ENCODE results near the gene GAP43. TPM values are rescaled to one million over a fixed set of nuclear protein-coding genes. Genes with fewer than 3 reads are reported as not detected.

The GAP43 gene
- total and polyA plus RNA-seq, 2 experiments from 2014 or later = 2.1 to 5.7 TPM

DNA sequence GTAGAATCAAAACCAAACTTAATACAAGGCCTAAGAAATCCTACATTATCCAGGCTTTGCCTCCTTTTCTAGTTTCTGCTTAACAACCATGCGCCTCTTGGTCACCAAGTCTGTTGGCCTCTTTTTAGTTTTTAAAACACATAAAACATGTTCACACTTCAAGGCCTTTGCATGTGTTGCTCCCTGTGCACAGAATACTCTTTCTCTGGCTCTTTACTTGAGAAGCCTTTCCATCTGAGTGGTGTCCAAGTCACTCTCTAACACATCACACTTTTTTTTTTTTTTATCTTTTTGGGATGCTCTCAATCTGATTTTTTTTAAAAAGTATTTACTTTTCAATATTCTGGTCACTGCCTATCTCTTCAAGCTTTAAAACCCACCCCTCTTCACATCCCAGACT, 14.9 kb downstream of the GAP43 start:
- Histone ChIP-seq H3K36me3 (no peaks in the 10 kb centered on the region), H3K27ac (no peak overlapping the region), H3K27me3 (no peaks in the 10 kb centered on the region), H3K4me3 (no peak overlapping the region), H3K9me3 (ENCODE audit: low read depth) (no peaks in the 10 kb centered on the region), H3K4me1 (ENCODE audit: low read depth) (no peaks in the 10 kb centered on the region)
- DNase-seq (ENCODE audit: low read depth in 1 of 2, low spot score in 1 of 2) = no peak
- TF ChIP-seq, protein P1, sequence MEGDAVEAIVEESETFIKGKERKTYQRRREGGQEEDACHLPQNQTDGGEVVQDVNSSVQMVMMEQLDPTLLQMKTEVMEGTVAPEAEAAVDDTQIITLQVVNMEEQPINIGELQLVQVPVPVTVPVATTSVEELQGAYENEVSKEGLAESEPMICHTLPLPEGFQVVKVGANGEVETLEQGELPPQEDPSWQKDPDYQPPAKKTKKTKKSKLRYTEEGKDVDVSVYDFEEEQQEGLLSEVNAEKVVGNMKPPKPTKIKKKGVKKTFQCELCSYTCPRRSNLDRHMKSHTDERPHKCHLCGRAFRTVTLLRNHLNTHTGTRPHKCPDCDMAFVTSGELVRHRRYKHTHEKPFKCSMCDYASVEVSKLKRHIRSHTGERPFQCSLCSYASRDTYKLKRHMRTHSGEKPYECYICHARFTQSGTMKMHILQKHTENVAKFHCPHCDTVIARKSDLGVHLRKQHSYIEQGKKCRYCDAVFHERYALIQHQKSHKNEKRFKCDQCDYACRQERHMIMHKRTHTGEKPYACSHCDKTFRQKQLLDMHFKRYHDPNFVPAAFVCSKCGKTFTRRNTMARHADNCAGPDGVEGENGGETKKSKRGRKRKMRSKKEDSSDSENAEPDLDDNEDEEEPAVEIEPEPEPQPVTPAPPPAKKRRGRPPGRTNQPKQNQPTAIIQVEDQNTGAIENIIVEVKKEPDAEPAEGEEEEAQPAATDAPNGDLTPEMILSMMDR (IDR thresholded peaks at IDR 0.05; ENCODE audit: low read depth, low read length) = no peak

DNA sequence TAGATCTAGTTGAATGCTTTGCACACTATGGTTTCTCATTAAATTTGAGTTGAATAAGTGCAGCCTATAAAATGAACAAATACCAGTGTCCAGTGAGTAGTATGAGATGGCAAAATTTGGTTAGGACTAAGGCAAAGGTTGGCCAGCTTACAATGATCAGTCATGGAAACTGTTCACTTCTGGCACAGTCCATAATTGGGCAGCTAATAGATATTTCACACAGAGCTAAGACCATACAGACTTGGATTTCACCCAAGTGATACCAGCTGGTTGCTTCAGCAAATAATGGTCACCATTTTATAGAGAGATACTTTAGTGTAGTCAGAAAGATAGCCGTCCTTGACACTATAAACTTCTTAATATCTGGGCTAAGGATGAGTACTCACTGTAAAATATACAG, 15.7 kb downstream of the GAP43 start:
- Histone ChIP-seq H3K27ac (no peak overlapping the region), H3K27me3 (no peaks in the 10 kb centered on the region), H3K36me3 (no peaks in the 10 kb centered on the region), H3K4me1 (ENCODE audit: low read depth) (no peaks in the 10 kb centered on the region), H3K9me3 (ENCODE audit: low read depth) (no peaks in the 10 kb centered on the region), H3K4me3 (no peak overlapping the region)
- no peak for DNase-seq (ENCODE audit: low read depth in 1 of 2, low spot score in 1 of 2)
- TF ChIP-seq, protein P1 (IDR thresholded peaks at IDR 0.05; ENCODE audit: low read depth, low read length) = no peak

DNA sequence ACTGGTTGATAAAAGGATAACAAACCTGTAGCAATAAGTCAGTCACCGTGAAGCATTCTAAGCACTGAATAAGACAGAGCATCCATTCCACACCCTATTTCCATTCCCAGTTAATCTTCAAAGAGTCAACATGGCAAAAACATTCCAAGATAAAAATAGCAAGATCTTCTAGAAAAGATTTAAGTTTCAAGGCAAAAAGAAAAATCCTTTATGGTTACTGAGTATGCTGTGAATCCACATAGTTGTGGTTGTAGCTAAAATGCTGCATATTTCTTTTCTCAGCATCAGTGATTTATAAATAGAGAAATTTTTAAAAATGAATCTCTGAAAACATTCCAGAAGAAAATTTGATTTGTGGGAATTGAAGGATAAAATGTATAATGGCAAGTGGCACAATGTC, 21.1 kb downstream of the GAP43 start:
- TF ChIP-seq, protein P1 (IDR thresholded peaks at IDR 0.05; ENCODE audit: low read depth, low read length) = no peak
- Histone ChIP-seq H3K27me3 (no peaks in the 10 kb centered on the region), H3K9me3 (ENCODE audit: low read depth) (no peaks in the 10 kb centered on the region), H3K4me3 (no peak overlapping the region), H3K36me3 (no peaks in the 10 kb centered on the region), H3K4me1 (ENCODE audit: low read depth) (no peaks in the 10 kb centered on the region), H3K27ac (no peak overlapping the region)
- no peak for DNase-seq (ENCODE audit: low read depth in 1 of 2, low spot score in 1 of 2)

DNA sequence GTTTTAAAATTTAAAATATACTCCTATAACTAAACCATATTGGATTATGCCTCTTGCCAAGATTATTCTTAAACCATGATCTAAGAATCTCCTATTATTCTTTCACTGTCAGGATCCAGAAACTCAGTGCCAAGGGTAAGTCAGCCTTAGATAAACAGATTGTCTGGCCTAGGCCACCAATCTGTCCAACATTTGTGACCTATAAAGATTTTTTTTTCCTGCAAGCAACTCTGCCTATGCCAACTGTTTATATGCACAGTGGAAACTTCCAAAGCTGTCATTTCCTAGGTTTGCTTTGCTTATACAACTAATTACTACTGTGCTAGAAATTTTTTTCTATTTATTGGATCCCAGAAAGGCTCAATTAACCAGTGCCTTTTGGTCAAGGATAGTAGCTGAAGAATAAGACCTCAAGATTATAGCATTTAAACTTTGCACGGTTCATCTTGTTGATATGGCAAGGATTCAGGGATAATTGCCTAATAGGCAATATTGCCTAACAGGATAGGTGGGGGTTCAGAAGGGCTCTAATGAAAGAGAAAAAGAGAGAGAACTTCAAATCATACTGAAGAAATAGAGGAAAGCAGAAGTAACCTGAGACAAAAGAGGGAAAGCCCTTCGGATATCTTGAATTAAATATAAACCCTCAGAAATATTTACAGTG, 22.8 kb downstream of the GAP43 start:
- Histone ChIP-seq H3K9me3 (ENCODE audit: low read depth) (no peaks in the 10 kb centered on the region), H3K4me3 (no peak overlapping the region), H3K4me1 (ENCODE audit: low read depth) (no peaks in the 10 kb centered on the region), H3K27ac (no peak overlapping the region), H3K36me3 (no peaks in the 10 kb centered on the region), H3K27me3 (no peaks in the 10 kb centered on the region)
- TF ChIP-seq, protein P1 (IDR thresholded peaks at IDR 0.05; ENCODE audit: low read depth, low read length) = no peak
- DNase-seq (ENCODE audit: low read depth in 1 of 2, low spot score in 1 of 2) = no peak

DNA sequence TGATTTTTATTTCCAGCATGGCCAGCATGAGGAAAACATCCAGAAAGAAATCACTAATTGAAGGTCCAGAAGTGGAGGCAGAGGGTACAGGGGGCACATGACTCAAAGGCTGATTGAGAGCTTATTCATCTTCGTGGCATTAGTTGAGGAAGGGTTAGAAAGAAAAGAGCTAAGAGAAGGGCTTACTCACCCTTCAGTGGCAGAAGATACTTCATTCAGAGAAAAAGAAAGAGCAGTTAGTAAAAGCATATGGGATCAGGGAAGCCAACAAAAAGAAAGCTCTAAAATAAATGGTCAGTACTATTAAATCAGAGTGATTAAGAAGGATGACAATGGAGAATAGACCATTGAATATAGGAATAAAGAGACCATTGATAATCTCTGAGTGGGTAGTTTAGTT, 25.2 kb downstream of the GAP43 start:
- H3K9me3 ChIP-seq (ENCODE audit: low read depth) = no peaks in the 10 kb centered on the region
- peaks cover 4% of the 10 kb centered on the region for H3K4me1 ChIP-seq (ENCODE audit: low read depth)
- H3K27me3 ChIP-seq = no peaks in the 10 kb centered on the region
- TF ChIP-seq, protein P1 (IDR thresholded peaks at IDR 0.05; ENCODE audit: low read depth, low read length) = no peak
- no peak overlapping the region for H3K27ac ChIP-seq
- DNase-seq (ENCODE audit: low read depth in 1 of 2, low spot score in 1 of 2) = no peak
- no peaks in the 10 kb centered on the region for H3K36me3 ChIP-seq
- no peak overlapping the region for H3K4me3 ChIP-seq
